ENCODE measurements around the gene SMC1B. TPM values are rescaled to one million over a fixed set of nuclear protein-coding genes. Genes with fewer than 3 reads are reported as not detected.
A peak's percentile ranks its signal among the peaks of the same experiment; 100 is the strongest.

The SMC1B gene
- total and polyA plus RNA-seq, 2 experiments from 2014 or later = 0.10 TPM; not detected in 1

- H3K4me2 ChIP-seq = peak overlapping the region; percentile 29
- peak overlapping the region; percentile 89 for H3K27ac ChIP-seq
- H3K9me3 ChIP-seq (ENCODE audit: low read depth) = no peaks in the 10 kb centered on the region
- no peaks in the 10 kb centered on the region for H3K27me3 ChIP-seq
- H3K36me3 ChIP-seq (replicated peaks; ENCODE audit: insufficient read depth, low read depth) = no peaks in the 10 kb centered on the region
- H3K4me3 ChIP-seq = no peak overlapping the region
- 63% methylated on average over 12 of the region's 12 CpGs for WGBS (ENCODE audit: low lambda C conversion rate, missing lambda C conversion rate)
- H3K4me1 ChIP-seq (ENCODE audit: insufficient read depth) = peaks cover 43% of the 10 kb centered on the region
- H3K9me2 ChIP-seq (replicated peaks; ENCODE audit: insufficient read depth) = no peaks in the 10 kb centered on the region
- no peak for DNase-seq (ENCODE audit: low spot score)
- no peaks in the 10 kb centered on the region for H4K20me1 ChIP-seq (ENCODE audit: insufficient read depth, poor library complexity, severe bottlenecking)
- no peak for TF ChIP-seq CTCF (IDR thresholded peaks at IDR 0.05; ENCODE audit: poor library complexity)
- TF ChIP-seq EZH2 (IDR thresholded peaks at IDR 0.05; ENCODE audit: borderline replicate concordance) = no peak
- no peak for TF ChIP-seq EZH2phosphoT487 (IDR thresholded peaks at IDR 0.05; ENCODE audit: low read depth, severe bottlenecking, unreplicated experiment)
- peaks cover 92% of the 10 kb centered on the region for H3K79me2 ChIP-seq
- no peak overlapping the region for H2AFZ ChIP-seq
These were observed 94.7 kb downstream of the SMC1B start for GRCh38 chr22:45318558-45319323.

GRCh38 chr22:45318168-45318557 lies 95.2 kb downstream of the SMC1B start:
- H3K27me3 ChIP-seq = no peaks in the 10 kb centered on the region
- peaks cover 48% of the 10 kb centered on the region for H3K4me1 ChIP-seq (ENCODE audit: insufficient read depth)
- 32% methylated on average over 8 of the region's 8 CpGs for WGBS (ENCODE audit: low lambda C conversion rate, missing lambda C conversion rate)
- peaks cover 92% of the 10 kb centered on the region for H3K79me2 ChIP-seq
- H3K9me2 ChIP-seq (replicated peaks; ENCODE audit: insufficient read depth) = no peaks in the 10 kb centered on the region
- TF ChIP-seq CTCF (IDR thresholded peaks at IDR 0.05; ENCODE audit: poor library complexity) (no peak), EZH2phosphoT487 (IDR thresholded peaks at IDR 0.05; ENCODE audit: low read depth, severe bottlenecking, unreplicated experiment) (no peak), EZH2 (IDR thresholded peaks at IDR 0.05; ENCODE audit: borderline replicate concordance) (no peak)
- peak overlapping the region; percentile 29 for H3K4me2 ChIP-seq
- H3K36me3 ChIP-seq (replicated peaks; ENCODE audit: insufficient read depth, low read depth) = no peaks in the 10 kb centered on the region
- no peaks in the 10 kb centered on the region for H3K9me3 ChIP-seq (ENCODE audit: low read depth)
- DNase-seq (ENCODE audit: low spot score) = peak; percentile 84
- H3K4me3 ChIP-seq = no peak overlapping the region
- peak overlapping the region; percentile 89 for H3K27ac ChIP-seq
- no peak overlapping the region for H2AFZ ChIP-seq
- no peaks in the 10 kb centered on the region for H4K20me1 ChIP-seq (ENCODE audit: insufficient read depth, poor library complexity, severe bottlenecking)

GRCh38 chr22:45317551-45318167 lies 95.7 kb downstream of the SMC1B start:
- no peaks in the 10 kb centered on the region for H3K9me3 ChIP-seq (ENCODE audit: low read depth)
- H3K79me2 ChIP-seq = peaks cover 93% of the 10 kb centered on the region
- no peak overlapping the region for H2AFZ ChIP-seq
- no peak for TF ChIP-seq EZH2 (IDR thresholded peaks at IDR 0.05; ENCODE audit: borderline replicate concordance)
- peak; percentile 28 for TF ChIP-seq CTCF (IDR thresholded peaks at IDR 0.05; ENCODE audit: poor library complexity)
- no peak overlapping the region for H3K4me3 ChIP-seq
- H3K4me1 ChIP-seq (ENCODE audit: insufficient read depth) = peaks cover 48% of the 10 kb centered on the region
- H3K4me2 ChIP-seq = peak overlapping the region; percentile 29
- no peaks in the 10 kb centered on the region for H3K27me3 ChIP-seq
- peak overlapping the region; percentile 89 for H3K27ac ChIP-seq
- WGBS (ENCODE audit: low lambda C conversion rate, missing lambda C conversion rate) = 72% methylated on average over 19 of the region's 19 CpGs
- DNase-seq (ENCODE audit: low spot score) = peak; percentile 36
- H3K9me2 ChIP-seq (replicated peaks; ENCODE audit: insufficient read depth) = no peaks in the 10 kb centered on the region
- no peaks in the 10 kb centered on the region for H3K36me3 ChIP-seq (replicated peaks; ENCODE audit: insufficient read depth, low read depth)
- H4K20me1 ChIP-seq (ENCODE audit: insufficient read depth, poor library complexity, severe bottlenecking) = no peaks in the 10 kb centered on the region

All from hepatocyte (in vitro differentiated cells).